DOHH2 (cell line): Measurements from ENCODE around the gene DOK7.

Source experiments
- H3F3A ChIP-seq: fragments of 200-600 bp; sonication (generic), shearing (Covaris generic); 2 replicates; pipeline ENCODE4 v1.6.0; 2016; ENCODE audit warnings: antibody characterized with exemption, mild to moderate bottlenecking; ENCODE audit not compliant: control insufficient read depth, insufficient read depth
- H3K27ac ChIP-seq: fragments of 200-600 bp; sonication (generic); 2 replicates; pipeline ENCODE4 v1.5.1; 2014; ENCODE audit warnings: low read depth, mild to moderate bottlenecking, low read length, moderate library complexity
- H3K27me3 ChIP-seq: fragments of 200-600 bp; sonication (generic); 2 replicates; pipeline ENCODE4 v1.6.1; 2014; ENCODE audit warnings: mild to moderate bottlenecking, low read length, mixed read lengths; ENCODE audit not compliant: control insufficient read depth
- H3K36me3 ChIP-seq: fragments of 200-600 bp; sonication (generic); 2 replicates; pipeline ENCODE4 v1.6.1; 2014; ENCODE audit warnings: mild to moderate bottlenecking, low read length, moderate library complexity, mixed read lengths; ENCODE audit not compliant: control insufficient read depth
- H3K4me1 ChIP-seq: fragments of 200-600 bp; sonication (generic); 2 replicates; pipeline ENCODE4 v1.6.1; 2014; ENCODE audit warnings: mild to moderate bottlenecking, low read length, mixed read lengths; ENCODE audit not compliant: control insufficient read depth
- H3K4me2 ChIP-seq: fragments of 200-600 bp; sonication (generic); 2 replicates; pipeline ENCODE4 v1.6.0; 2014; ENCODE audit warnings: mild to moderate bottlenecking, low read length, moderate library complexity
- H3K4me3 ChIP-seq: fragments of 200-600 bp; sonication (generic); 2 replicates; pipeline ENCODE4 v1.5.1; 2014; ENCODE audit warnings: mild to moderate bottlenecking, low read length, mixed read lengths
- H3K79me2 ChIP-seq: fragments of 200-600 bp; sonication (generic); 2 replicates; pipeline ENCODE4 v1.6.1; 2014; ENCODE audit warnings: mild to moderate bottlenecking, low read length, mixed read lengths; ENCODE audit not compliant: control insufficient read depth
- H3K9me2 ChIP-seq: fragments of 200-600 bp; sonication (generic); replicated peaks from 2 replicates; pipeline ENCODE4 v1.6.1; 2014; ENCODE audit warnings: mild to moderate bottlenecking, low read length, mixed read lengths; ENCODE audit not compliant: control insufficient read depth
- H3K9me3 ChIP-seq: fragments of 200-600 bp; sonication (generic); 2 replicates; pipeline ENCODE4 v1.6.1; 2014; ENCODE audit warnings: antibody characterized with exemption, low read length, mixed read lengths; ENCODE audit not compliant: control insufficient read depth, insufficient read depth
- H4K20me1 ChIP-seq: fragments of 200-600 bp; sonication (generic); 2 replicates; pipeline ENCODE4 v1.6.0; 2014; ENCODE audit warnings: low read depth, mild to moderate bottlenecking, antibody characterized with exemption, low read length, moderate library complexity; ENCODE audit not compliant: control insufficient read depth, insufficient read depth
- EZH2phosphoT487 ChIP-seq: fragments of 200-600 bp; sonication (generic); IDR thresholded peaks from 2 replicates; pipeline ENCODE4 v1.6.1; 2017; ENCODE audit warnings: borderline replicate concordance, mild to moderate bottlenecking, antibody characterized with exemption, low read length, moderate library complexity, mixed read lengths
- TF ChIP-seq, protein P1 (sequence below): fragments of 200-600 bp; sonication (generic); IDR thresholded peaks from one replicate; pipeline ENCODE4 v1.5.1; 2014; ENCODE audit warnings: antibody characterized with exemption, mild to moderate bottlenecking, low read depth, low read length; ENCODE audit not compliant: poor library complexity, severe bottlenecking

The DOK7 gene

DNA sequence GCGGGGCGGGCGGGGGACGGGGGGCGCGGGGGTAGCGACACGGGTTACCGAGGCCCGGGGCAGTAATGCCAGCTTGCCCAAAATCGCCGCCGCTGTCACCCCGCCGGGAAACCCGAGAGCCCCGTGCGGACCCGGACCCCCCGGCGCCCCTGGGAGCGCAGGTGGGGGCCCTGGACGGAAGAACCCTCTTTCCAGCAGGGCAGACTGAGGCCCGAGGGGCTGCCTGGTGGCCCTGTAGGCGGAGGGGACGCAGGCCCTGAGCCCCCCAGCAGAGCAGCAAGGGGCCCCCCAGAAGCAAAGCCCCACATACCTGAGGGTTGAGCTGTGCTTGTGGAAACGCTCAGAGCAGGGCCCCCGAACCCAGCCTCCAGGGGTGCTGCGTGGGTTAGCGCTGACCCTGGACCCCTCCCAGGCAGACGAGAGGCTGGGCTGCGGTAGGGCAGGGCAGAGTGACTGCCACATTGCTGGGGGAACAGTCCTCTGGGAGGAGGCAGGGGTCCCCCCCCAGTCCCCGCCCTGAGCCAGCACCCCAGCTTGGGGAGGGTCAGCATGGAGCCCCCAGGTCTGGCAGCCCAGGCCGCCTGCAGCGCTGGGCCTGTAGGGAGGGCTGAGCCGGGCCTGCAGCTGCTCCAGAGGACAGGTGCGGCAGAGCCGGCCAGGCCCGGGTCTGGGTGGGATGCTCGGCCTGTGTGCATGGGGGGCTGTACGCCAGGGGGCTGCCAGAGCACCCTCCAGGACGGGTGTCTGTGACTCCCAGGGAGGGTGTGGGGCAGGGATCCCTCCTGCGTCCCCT is 646 bp downstream of the DOK7 start:
- H3K36me3 ChIP-seq, result no peaks in the 10 kb centered on the region
- TF ChIP-seq, protein P1, sequence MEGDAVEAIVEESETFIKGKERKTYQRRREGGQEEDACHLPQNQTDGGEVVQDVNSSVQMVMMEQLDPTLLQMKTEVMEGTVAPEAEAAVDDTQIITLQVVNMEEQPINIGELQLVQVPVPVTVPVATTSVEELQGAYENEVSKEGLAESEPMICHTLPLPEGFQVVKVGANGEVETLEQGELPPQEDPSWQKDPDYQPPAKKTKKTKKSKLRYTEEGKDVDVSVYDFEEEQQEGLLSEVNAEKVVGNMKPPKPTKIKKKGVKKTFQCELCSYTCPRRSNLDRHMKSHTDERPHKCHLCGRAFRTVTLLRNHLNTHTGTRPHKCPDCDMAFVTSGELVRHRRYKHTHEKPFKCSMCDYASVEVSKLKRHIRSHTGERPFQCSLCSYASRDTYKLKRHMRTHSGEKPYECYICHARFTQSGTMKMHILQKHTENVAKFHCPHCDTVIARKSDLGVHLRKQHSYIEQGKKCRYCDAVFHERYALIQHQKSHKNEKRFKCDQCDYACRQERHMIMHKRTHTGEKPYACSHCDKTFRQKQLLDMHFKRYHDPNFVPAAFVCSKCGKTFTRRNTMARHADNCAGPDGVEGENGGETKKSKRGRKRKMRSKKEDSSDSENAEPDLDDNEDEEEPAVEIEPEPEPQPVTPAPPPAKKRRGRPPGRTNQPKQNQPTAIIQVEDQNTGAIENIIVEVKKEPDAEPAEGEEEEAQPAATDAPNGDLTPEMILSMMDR, result no peak
- H3K4me1 ChIP-seq, result no peaks in the 10 kb centered on the region
- H3K9me2 ChIP-seq, result no peaks in the 10 kb centered on the region
- no peaks in the 10 kb centered on the region for H3K27me3 ChIP-seq
- H3K27ac ChIP-seq, result no peak overlapping the region
- peaks cover 9% of the 10 kb centered on the region; the same call in 1 of the 2 replicates for H3K9me3 ChIP-seq
- no peaks in the 10 kb centered on the region for H4K20me1 ChIP-seq
- H3K4me3 ChIP-seq, result no peak overlapping the region
- H3F3A ChIP-seq, result no peaks in the 10 kb centered on the region
- no peaks in the 10 kb centered on the region for H3K79me2 ChIP-seq
- no peak overlapping the region for H3K4me2 ChIP-seq

DNA sequence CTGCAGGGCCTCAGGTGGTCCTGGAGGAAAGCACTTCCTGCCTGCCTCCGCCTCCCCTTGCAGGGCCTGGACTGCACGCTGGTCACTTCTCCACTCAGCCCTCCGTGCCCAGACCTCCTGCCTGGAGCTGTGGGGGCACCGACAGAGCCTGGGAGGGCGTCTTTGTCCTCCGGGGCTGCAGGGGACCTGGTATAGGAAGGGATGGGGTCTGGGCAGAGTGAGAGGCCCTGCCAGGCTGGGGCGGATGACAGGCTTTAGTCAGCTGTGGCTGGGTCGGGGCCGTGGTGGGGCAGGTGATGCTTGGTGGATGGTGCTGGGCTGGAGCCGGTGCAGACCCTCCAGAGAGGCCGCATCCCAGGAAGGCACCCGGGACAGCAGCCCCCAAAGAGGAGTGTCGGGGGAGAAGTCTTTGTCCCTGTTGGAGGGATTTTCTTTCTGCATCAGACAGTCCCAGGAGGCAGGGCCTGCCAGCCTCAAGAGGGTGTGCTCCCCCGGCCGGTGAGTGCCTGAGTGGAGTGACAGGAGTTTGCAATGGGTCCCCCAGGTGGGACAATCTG is 1.3 kb downstream of the DOK7 start:
- no peak overlapping the region for H3K4me3 ChIP-seq

DNA sequence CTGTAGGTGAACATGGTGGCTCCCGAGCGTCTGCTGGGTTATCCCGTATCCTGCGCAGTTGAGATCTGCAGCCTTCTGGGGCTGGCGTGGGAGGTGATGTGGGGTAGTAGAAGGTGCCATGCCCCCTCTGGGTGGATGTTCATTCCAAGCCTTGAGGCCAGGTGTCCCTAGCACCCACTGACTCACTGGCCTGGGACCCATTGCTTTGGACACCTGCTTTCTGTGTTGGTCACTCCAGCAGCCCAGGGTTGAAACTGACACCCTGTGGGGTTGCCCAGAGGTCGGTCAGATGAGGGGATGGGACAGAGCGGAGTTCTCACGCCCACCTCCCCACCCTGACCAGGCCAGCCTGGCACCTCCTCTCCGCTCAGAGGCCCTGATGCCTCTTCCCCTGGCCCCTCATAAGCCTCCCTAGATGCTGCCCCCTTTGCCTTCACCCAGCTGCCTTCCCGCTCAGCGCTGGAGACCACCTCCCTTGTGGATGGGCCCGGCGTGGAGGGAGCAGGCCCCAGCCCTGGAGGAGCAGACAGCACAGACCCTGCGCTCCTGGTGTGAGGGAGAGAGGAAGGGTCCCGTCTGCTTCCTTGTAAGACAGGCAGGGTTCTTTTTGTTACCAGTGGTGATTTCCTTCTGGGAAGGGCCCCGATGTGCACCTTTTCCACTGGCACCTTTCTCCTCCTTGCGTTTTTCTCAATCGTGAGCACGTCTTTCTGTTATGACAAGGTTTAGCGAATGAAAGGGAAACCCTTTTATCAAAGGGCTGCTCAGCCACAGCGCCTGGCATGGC is 2.0 kb downstream of the DOK7 start:
- TF ChIP-seq EZH2phosphoT487, result no peak
- TF ChIP-seq, protein P1, result no peak
- Histone ChIP-seq H3K79me2 (no peaks in the 10 kb centered on the region), H3K4me2 (no peak overlapping the region), H3K27ac (no peak overlapping the region), H3F3A (no peaks in the 10 kb centered on the region), H3K9me2 (no peaks in the 10 kb centered on the region), H3K36me3 (no peaks in the 10 kb centered on the region), H3K9me3 (peaks cover 11% of the 10 kb centered on the region; the same call in 1 of the 2 replicates), H3K4me1 (no peaks in the 10 kb centered on the region), H3K4me3 (no peak overlapping the region), H3K27me3 (no peaks in the 10 kb centered on the region), H4K20me1 (no peaks in the 10 kb centered on the region)

More for the DNA sequence above, 1.3 kb downstream of the DOK7 start:
- Histone ChIP-seq H4K20me1 (no peaks in the 10 kb centered on the region), H3K36me3 (no peaks in the 10 kb centered on the region), H3K27me3 (no peaks in the 10 kb centered on the region), H3K4me2 (no peak overlapping the region), H3K9me2 (no peaks in the 10 kb centered on the region), H3K9me3 (peaks cover 11% of the 10 kb centered on the region; the same call in 1 of the 2 replicates), H3K4me1 (no peaks in the 10 kb centered on the region), H3K27ac (no peak overlapping the region), H3K79me2 (no peaks in the 10 kb centered on the region), H3F3A (no peaks in the 10 kb centered on the region)
- no peak for TF ChIP-seq EZH2phosphoT487
- TF ChIP-seq, protein P1, result no peak
